NCI-H187 (cell line): ENCODE results near the gene TMEM255B.
"Not testable (repeated sequence)": the region's sequence is repeated elsewhere in the genome, so short reads cannot be mapped to it uniquely, and the experiment has no call there.

Experiments used
- DNase-seq, 2 experiments: peaks; one replicate each; lab custom pipeline; 2025; lab: John Stamatoyannopoulos, UW

The TMEM255B gene

GRCh38 chr13:113758651-113759524, at the start of gene TMEM255B:
TSS of gene TMEM255B (plus strand) at chr13:113759226. CDS start at chr13:113759270, 44 bp downstream.
- peak; percentile 82 to 87 for DNase-seq

DNA sequence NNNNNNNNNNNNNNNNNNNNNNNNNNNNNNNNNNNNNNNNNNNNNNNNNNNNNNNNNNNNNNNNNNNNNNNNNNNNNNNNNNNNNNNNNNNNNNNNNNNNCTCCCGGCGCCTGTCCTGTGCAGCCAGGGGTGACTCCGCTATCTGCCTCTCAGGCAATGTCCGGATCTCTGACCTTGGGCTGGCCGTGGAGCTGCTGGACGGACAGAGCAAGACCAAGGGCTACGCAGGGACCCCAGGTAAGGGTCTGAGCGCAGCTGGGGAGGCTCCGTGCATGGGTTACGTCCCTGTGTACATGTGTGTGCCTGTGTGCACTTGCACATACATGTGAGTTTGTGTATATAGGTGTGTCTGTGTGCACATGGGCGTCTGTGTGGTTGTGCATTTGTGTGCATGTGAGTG, 36.1 kb upstream of the TMEM255B start:
- no peak for DNase-seq

GRCh38 chr13:113723410-113724015, 35.5 kb upstream of the TMEM255B start:
- no peak for DNase-seq

DNA sequence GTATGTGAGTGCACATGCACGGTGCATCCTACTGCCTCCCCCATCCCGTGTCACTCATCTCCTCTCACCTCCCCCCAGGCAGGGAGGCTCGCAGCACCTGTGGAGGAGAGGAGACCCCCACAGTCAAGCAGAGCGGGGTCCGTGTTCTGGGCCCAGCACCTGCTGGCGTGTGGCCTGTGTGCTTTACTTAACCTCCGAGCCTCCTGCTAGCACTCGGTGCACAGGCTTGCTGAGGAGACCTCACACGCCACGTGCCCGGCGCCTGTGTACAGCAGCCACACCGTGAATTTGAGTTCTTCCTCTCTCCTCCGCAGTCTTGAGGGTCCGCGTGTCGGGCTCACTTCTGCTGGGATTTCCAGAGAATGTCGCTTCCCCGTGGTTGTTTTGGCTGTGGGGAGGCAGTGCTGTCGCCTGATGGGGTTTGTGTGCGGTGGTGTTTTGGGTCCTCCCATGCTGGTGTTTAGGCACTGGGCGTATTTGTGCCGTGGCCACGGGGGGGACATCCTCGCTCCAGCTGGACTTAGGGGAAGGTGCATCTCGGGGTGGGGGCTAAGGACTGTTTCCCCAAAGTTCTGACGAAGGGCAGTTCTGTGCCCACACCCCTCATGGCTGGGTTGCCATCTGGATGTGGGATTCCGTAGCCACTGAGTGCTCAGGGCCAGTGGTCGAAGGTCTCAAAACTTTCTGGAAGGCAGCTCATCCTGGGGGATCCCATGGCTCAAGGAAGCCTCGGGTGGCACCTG, 34.8 kb upstream of the TMEM255B start:
- DNase-seq = no peak

DNA sequence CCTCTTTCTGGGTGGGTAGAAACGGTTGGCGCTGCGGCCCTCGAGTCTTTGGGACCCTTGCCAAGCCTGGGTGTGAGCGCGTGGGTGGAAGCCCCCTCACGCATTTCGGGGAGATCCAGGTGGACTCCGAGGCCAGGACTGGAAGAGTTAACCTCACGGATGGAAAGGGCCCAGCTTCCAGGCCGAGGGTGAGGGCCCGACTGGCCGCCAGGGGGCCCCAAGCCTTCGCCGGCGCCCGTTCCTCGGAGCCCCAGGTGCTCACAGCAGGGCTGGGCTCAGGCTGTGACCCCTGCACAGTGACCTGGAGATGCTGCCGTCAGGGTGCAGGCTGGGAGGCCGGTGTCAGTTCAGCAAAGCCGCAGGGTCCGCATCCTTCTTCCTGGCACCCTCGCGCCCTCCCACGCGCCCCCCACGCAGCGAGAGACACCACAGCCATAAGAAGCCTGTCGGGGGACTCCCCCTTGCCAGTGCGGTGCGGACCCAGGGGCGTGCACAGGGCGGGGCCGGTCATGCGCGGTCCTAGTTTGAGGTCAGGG, 34.2 kb upstream of the TMEM255B start:
- DNase-seq = peak; percentile 70 to 74

GRCh38 chr13:113725329-113726105, 33.5 kb upstream of the TMEM255B start:
- not testable (repeated sequence) for DNase-seq

DNA sequence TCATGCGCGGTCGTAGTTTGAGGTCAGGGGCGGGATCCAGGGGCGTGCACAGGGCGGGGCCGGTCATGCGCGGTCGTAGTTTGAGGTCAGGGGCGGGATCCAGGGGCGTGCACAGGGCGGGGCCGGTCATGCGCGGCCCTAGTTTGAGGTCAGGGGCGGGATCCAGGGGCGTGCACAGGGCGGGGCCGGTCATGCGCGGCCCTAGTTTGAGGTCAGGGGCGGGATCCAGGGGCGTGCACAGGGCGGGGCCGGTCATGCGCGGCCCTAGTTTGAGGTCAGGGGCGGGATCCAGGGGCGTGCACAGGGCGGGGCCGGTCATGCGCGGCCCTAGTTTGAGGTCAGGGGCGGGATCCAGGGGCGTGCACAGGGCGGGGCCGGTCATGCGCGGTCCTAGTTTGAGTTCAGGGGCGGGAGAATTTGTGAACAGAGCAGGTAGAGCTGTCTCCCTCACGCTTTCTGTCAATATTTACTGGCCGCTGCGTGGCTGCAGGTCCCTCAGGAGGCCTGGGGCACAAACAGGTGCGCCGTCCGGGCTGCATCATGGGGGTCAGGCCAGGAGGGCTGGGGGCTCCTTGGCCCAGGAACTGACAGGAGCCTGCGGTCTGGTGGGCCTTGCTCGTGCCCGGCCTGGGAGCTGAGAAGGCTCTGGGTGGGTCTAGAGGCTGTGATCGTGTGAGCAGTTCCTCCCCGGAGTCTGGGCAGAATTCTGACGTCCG, 32.8 kb upstream of the TMEM255B start:
- DNase-seq = not testable (repeated sequence)

DNA sequence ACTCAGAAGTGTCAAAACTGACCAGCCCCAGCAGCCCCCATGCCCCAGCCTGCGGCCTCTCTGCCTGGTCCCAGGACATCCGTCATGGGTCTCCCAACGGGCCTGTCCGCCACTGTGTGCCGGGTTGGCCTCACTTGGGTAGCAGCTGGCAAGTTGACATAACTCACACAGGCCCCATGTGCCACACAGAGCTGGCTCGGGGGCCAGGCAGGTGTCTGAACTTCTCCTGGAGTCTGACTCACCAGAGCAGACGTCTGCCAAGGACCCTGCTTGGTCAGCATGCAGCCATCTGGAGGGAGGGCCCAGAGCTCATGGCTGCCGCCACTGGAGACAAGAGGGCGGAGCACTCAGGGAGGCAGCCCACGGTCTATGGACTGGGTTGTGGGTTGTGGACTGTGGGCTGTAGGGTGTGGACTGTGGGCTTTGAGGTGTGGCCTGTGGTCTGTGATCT, 32.0 kb upstream of the TMEM255B start:
- no peak for DNase-seq

GRCh38 chr13:113728571-113729054, 30.4 kb upstream of the TMEM255B start:
- DNase-seq = no peak

- DNase-seq = no peak
These were observed 29.6 kb upstream of the TMEM255B start for GRCh38 chr13:113729187-113730019.

DNA sequence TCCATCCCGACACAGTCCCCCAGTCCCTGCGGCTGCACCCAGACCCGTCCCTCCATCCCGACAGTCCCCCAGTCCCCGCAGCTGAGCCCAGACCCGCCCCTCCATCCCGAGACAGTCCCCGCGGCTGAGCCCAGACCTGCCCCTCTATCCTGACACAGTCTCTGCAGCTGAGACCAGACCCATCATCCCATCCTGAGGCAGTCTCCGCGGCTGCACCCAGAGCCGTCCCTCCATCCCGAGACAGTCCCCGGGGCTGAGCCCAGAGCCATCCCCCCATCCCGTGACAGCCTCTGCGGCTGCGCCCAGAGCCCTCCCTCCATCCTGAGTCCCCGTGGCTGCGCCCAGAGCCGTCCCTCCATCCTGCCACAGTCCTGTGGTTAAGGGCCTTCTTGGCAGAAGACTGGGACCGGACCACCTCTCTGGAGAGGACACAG, 28.8 kb upstream of the TMEM255B start:
- no peak for DNase-seq

DNA sequence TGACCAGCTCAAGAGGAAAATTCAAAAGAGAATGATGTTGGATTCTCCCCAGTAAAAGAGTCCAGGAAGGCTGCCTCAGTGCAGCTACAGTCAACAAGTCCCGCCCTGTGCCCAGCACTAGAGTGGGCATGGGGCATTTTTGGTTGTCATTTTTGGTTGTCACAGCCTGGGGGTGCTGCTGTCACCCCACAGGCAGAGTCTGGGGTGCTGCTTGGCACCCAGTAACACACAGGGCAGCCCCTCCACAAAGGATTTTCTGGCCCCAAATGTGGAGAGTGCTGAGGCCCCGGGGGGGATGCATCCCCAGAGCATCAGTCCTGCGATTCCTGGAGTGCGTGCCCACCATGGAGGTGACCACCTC, 28.2 kb upstream of the TMEM255B start:
- no peak for DNase-seq

GRCh38 chr13:113731192-113732175, 27.5 kb upstream of the TMEM255B start:
- DNase-seq = no peak

GRCh38 chr13:113732176-113732960, 26.7 kb upstream of the TMEM255B start:
- no peak for DNase-seq

- DNase-seq = no peak
These were observed 25.8 kb upstream of the TMEM255B start for GRCh38 chr13:113732961-113733950.

DNA sequence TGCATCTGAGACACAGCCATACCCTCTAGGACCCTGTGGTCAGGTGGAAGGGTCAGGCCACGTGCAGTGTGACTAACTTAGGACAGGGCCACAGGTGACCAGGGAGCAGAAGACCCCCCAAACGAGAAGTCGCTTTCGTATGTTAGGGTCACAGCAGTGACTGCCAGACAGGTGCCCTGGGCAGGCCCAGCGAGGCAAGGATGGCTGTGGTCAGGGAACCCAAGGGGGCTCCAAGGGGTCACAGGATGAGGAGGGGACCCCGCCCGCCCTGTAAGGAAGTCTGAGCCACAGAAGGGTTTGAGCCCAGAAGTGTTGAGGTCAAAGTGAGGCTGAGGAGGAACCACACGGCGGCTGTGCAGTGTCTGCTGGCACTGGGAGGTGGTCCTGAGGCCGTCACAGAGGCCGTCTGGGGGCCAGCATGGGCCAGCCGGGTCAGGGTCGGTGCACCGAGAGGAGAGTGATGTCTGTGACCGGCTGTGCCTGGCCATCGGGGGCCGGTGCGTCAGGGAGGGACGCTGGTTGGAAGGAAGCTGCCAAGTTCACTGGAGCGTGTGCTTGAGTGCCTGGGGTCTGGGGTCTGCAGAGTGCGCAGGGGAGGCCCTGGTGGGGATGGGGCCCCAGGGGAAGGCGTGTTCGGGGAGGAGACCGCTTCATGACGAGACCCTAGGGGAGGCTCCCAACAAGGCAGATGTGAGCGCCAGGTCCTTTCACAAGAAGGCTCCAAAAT, 24.8 kb upstream of the TMEM255B start:
- no peak for DNase-seq
